Measurements from ENCODE around the gene CAMSAP2.

The CAMSAP2 gene

GRCh38 chr1:200729863-200730262, 8.8 kb upstream of the CAMSAP2 start:
- Histone ChIP-seq H3K4me3 (ENCODE audit: low read depth in 1 of 2, low read length in 1 of 2) (no peak overlapping the region), H3K27ac (no peak overlapping the region), H3K36me3 (no peaks in the 10 kb centered on the region), H3K9me3 (no peaks in the 10 kb centered on the region), H3K27me3 (peaks cover 34% of the 10 kb centered on the region), H3K4me1 (ENCODE audit: control insufficient read depth in 1 of 2, insufficient read depth in 1 of 2, low read depth in 1 of 2, low read length in 1 of 2) (no peaks in the 10 kb centered on the region)
- TF ChIP-seq CTCF (IDR thresholded peaks at IDR 0.05), result no peak

- Histone ChIP-seq H3K27me3 (peaks cover 54% of the 10 kb centered on the region), H3K36me3 (no peaks in the 10 kb centered on the region), H3K4me1 (ENCODE audit: control insufficient read depth in 1 of 2, insufficient read depth in 1 of 2, low read depth in 1 of 2, low read length in 1 of 2) (no peaks in the 10 kb centered on the region), H3K27ac (no peak overlapping the region), H3K4me3 (ENCODE audit: low read depth in 1 of 2, low read length in 1 of 2) (no peak overlapping the region), H3K9me3 (no peaks in the 10 kb centered on the region)
- no peak for TF ChIP-seq CTCF (IDR thresholded peaks at IDR 0.05)
Observed at GRCh38 chr1:200731654-200732332, 6.9 kb upstream of the CAMSAP2 start.

- Histone ChIP-seq H3K4me1 (ENCODE audit: control insufficient read depth in 1 of 2, insufficient read depth in 1 of 2, low read depth in 1 of 2, low read length in 1 of 2) (no peaks in the 10 kb centered on the region), H3K9me3 (no peaks in the 10 kb centered on the region), H3K27ac (no peak overlapping the region), H3K4me3 (ENCODE audit: low read depth in 1 of 2, low read length in 1 of 2) (no peak overlapping the region), H3K27me3 (peaks cover 60% of the 10 kb centered on the region), H3K36me3 (no peaks in the 10 kb centered on the region)
- TF ChIP-seq CTCF (IDR thresholded peaks at IDR 0.05), result no peak
Observed at GRCh38 chr1:200732438-200732837, 6.3 kb upstream of the CAMSAP2 start.

GRCh38 chr1:200733907-200734306, 4.8 kb upstream of the CAMSAP2 start:
- H3K4me3 ChIP-seq (ENCODE audit: low read depth in 1 of 2, low read length in 1 of 2), result no peak overlapping the region
- no peak overlapping the region for H3K27ac ChIP-seq
- H3K9me3 ChIP-seq, result no peaks in the 10 kb centered on the region
- TF ChIP-seq CTCF (IDR thresholded peaks at IDR 0.05), result no peak
- H3K27me3 ChIP-seq, result peaks cover 75% of the 10 kb centered on the region
- no peaks in the 10 kb centered on the region for H3K36me3 ChIP-seq
- H3K4me1 ChIP-seq (ENCODE audit: control insufficient read depth in 1 of 2, insufficient read depth in 1 of 2, low read depth in 1 of 2, low read length in 1 of 2), result peaks cover 3 to 6% of the 10 kb centered on the region in 2 experiments

- Histone ChIP-seq H3K36me3 (no peaks in the 10 kb centered on the region), H3K9me3 (no peaks in the 10 kb centered on the region), H3K4me3 (ENCODE audit: low read depth in 1 of 2, low read length in 1 of 2) (no peak overlapping the region), H3K4me1 (ENCODE audit: control insufficient read depth in 1 of 2, insufficient read depth in 1 of 2, low read depth in 1 of 2, low read length in 1 of 2) (peaks cover 11 to 21% of the 10 kb centered on the region in 2 experiments), H3K27ac (no peak overlapping the region), H3K27me3 (peaks cover 94% of the 10 kb centered on the region)
- no peak for TF ChIP-seq CTCF (IDR thresholded peaks at IDR 0.05)
Observed at GRCh38 chr1:200737647-200738291, 924 bp upstream of the CAMSAP2 start.

Data from neutrophil (primary cell).